ENCODE results near the gene ERP27. TPM values are rescaled to one million over a fixed set of nuclear protein-coding genes. Genes with fewer than 3 reads are reported as not detected.

Gene ERP27
- total RNA-seq, 1 experiment from 2014 or later = 0.98 TPM

DNA sequence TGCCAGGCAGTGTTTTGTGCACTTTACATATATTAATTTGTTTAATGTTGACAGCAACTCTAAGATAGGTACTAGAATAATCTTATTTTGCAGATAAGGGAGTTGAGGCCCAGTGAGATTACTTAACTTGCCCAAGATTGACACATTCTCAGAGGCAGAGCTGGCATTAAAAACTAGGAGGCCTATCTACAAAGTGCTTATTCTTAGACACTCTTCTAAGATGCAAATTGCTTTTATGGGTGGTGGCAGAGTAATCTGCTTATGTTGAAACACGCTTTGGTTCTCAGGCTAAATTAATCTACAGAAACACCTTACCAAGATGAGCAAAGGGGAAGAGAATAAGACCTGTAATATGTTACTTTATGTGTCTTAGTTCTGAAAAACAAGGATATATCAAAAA is 59.8 kb downstream of the ERP27 start:
- ChIA-PET CTCF (no interaction called here), POLR2A (no interaction called here)
- Mint-ChIP-seq H3K27ac (ENCODE audit: unreplicated experiment) (no peak overlapping the region), H3K9me3 (ENCODE audit: unreplicated experiment) (no peaks in the 10 kb centered on the region), H3K36me3 (ENCODE audit: insufficient read depth, unreplicated experiment) (no peaks in the 10 kb centered on the region), H3K4me1 (ENCODE audit: low read depth, unreplicated experiment) (peaks cover 8% of the 10 kb centered on the region), H3K4me3 (ENCODE audit: unreplicated experiment) (no peak overlapping the region), H3K27me3 (ENCODE audit: insufficient read depth, unreplicated experiment) (peaks cover 3% of the 10 kb centered on the region)
- BruUV-seq (replicated peaks) = no TSS peak
- intact Hi-C loops (cut with micrococcal nuclease; ENCODE audit: unreplicated experiment) = no loop called here
- Histone ChIP-seq H3K36me3 (ENCODE audit: control insufficient read depth, insufficient read depth, low read length) (no peaks in the 10 kb centered on the region), H3K4me1 (no peaks in the 10 kb centered on the region), H3K9me3 (no peaks in the 10 kb centered on the region), H3K27me3 (replicated peaks; ENCODE audit: control insufficient read depth, insufficient read depth, low read length) (no peaks in the 10 kb centered on the region), H3K4me3 (ENCODE audit: low read depth, low read length) (no peak overlapping the region)
- TF ChIP-seq, protein P1, sequence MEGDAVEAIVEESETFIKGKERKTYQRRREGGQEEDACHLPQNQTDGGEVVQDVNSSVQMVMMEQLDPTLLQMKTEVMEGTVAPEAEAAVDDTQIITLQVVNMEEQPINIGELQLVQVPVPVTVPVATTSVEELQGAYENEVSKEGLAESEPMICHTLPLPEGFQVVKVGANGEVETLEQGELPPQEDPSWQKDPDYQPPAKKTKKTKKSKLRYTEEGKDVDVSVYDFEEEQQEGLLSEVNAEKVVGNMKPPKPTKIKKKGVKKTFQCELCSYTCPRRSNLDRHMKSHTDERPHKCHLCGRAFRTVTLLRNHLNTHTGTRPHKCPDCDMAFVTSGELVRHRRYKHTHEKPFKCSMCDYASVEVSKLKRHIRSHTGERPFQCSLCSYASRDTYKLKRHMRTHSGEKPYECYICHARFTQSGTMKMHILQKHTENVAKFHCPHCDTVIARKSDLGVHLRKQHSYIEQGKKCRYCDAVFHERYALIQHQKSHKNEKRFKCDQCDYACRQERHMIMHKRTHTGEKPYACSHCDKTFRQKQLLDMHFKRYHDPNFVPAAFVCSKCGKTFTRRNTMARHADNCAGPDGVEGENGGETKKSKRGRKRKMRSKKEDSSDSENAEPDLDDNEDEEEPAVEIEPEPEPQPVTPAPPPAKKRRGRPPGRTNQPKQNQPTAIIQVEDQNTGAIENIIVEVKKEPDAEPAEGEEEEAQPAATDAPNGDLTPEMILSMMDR (IDR thresholded peaks at IDR 0.05; ENCODE audit: insufficient read depth in 1 of 2, low read depth in 1 of 2, low read length in 1 of 2, severe bottlenecking in 1 of 2, unreplicated experiment in 1 of 2) = no peak
- DNase-seq = no peak

DNA sequence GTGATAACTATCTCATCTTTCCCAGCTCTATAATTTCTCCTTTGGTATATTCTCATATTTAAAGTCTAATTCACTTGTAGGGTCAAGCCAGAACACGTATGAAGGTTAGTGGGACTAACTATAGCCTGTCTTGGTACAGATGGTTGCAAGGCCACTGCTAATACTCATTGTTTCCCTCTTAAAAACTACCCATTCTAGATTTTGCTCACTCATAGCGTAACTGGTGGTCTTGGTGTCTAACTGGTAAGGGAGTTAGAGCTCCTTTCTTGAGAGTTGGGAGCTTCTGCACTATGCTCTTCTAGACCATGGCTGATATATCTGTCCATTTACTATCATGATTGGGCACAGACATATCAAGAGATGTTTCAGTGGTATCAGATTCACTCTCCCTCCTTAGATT is 61.5 kb downstream of the ERP27 start:
- Mint-ChIP-seq H3K27me3 (ENCODE audit: insufficient read depth, unreplicated experiment) (peaks cover 3% of the 10 kb centered on the region), H3K27ac (ENCODE audit: unreplicated experiment) (no peak overlapping the region), H3K4me3 (ENCODE audit: unreplicated experiment) (no peak overlapping the region), H3K36me3 (ENCODE audit: insufficient read depth, unreplicated experiment) (no peaks in the 10 kb centered on the region), H3K4me1 (ENCODE audit: low read depth, unreplicated experiment) (peaks cover 8% of the 10 kb centered on the region), H3K9me3 (ENCODE audit: unreplicated experiment) (no peaks in the 10 kb centered on the region)
- H3K4me3 ChIP-seq (ENCODE audit: low read depth, low read length) = no peak overlapping the region
- no TSS peak for BruUV-seq (replicated peaks)
- H3K4me1 ChIP-seq = no peaks in the 10 kb centered on the region
- no peaks in the 10 kb centered on the region for H3K9me3 ChIP-seq
- POLR2A ChIA-PET = no interaction called here
- H3K36me3 ChIP-seq (ENCODE audit: control insufficient read depth, insufficient read depth, low read length) = no peaks in the 10 kb centered on the region
- H3K27me3 ChIP-seq (replicated peaks; ENCODE audit: control insufficient read depth, insufficient read depth, low read length) = no peaks in the 10 kb centered on the region
- intact Hi-C loops (cut with micrococcal nuclease; ENCODE audit: unreplicated experiment) = no loop called here
- CTCF ChIA-PET = no interaction called here
- DNase-seq = no peak
- TF ChIP-seq, protein P1 (IDR thresholded peaks at IDR 0.05; ENCODE audit: insufficient read depth in 1 of 2, low read depth in 1 of 2, low read length in 1 of 2, severe bottlenecking in 1 of 2, unreplicated experiment in 1 of 2) = no peak

DNA sequence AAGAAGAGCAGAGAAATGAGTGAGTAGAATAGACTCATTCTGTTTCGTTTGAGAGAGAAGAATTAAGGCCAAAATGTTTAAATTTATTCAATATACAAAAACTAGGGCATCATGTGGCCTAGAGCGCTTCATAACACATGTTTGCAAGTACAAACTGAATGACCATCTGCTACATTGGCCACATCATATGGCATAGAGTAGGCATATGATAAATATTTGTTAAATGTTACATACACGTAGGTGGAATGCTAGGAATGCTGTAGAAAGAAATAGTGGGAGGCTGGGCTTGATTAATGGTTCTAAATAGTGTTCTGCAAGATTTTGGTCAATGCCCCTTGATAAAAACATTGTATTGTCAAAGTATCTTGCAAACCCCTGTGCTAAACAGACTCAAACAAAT is 63.5 kb downstream of the ERP27 start:
- POLR2A ChIA-PET = no interaction called here
- BruUV-seq (replicated peaks) = no TSS peak
- H3K36me3 Mint-ChIP-seq (ENCODE audit: insufficient read depth, unreplicated experiment) = no peaks in the 10 kb centered on the region

More for the DNA sequence above, 63.5 kb downstream of the ERP27 start:
- Mint-ChIP-seq H3K9me3 (ENCODE audit: unreplicated experiment) (no peaks in the 10 kb centered on the region), H3K4me3 (ENCODE audit: unreplicated experiment) (no peak overlapping the region), H3K27me3 (ENCODE audit: insufficient read depth, unreplicated experiment) (peaks cover 3% of the 10 kb centered on the region), H3K27ac (ENCODE audit: unreplicated experiment) (no peak overlapping the region), H3K4me1 (ENCODE audit: low read depth, unreplicated experiment) (peaks cover 8% of the 10 kb centered on the region)
- DNase-seq = no peak
- H3K27me3 ChIP-seq (replicated peaks; ENCODE audit: control insufficient read depth, insufficient read depth, low read length) = no peaks in the 10 kb centered on the region
- intact Hi-C loops (cut with micrococcal nuclease; ENCODE audit: unreplicated experiment) = no loop called here
- H3K4me3 ChIP-seq (ENCODE audit: low read depth, low read length) = no peak overlapping the region
- H3K4me1 ChIP-seq = no peaks in the 10 kb centered on the region
- CTCF ChIA-PET = no interaction called here
- TF ChIP-seq, protein P1 (IDR thresholded peaks at IDR 0.05; ENCODE audit: insufficient read depth in 1 of 2, low read depth in 1 of 2, low read length in 1 of 2, severe bottlenecking in 1 of 2, unreplicated experiment in 1 of 2) = no peak
- no peaks in the 10 kb centered on the region for H3K36me3 ChIP-seq (ENCODE audit: control insufficient read depth, insufficient read depth, low read length)
- H3K9me3 ChIP-seq = no peaks in the 10 kb centered on the region
